ENCODE measurements around the gene GPR156.

GPR156 gene

GRCh38 chr3:120180731-120181412 is 104.2 kb downstream of the GPR156 start:
- Histone ChIP-seq H3K4me3 (ENCODE audit: low read depth, low read length, poor library complexity, severe bottlenecking) (no peak overlapping the region), H3K27me3 (ENCODE audit: insufficient read depth, low read length) (no peaks in the 10 kb centered on the region), H3K9me2 (ENCODE audit: low read depth, low read length) (no peaks in the 10 kb centered on the region), H3K36me3 (ENCODE audit: insufficient read depth, low read length) (no peaks in the 10 kb centered on the region), H3K4me1 (ENCODE audit: insufficient read depth, low read length, severe bottlenecking) (no peaks in the 10 kb centered on the region), H3K9ac (ENCODE audit: low read length) (no peak overlapping the region), H3K4me2 (ENCODE audit: low read length) (no peak overlapping the region), H2AFZ (ENCODE audit: low read length) (no peak overlapping the region), H3K27ac (ENCODE audit: low read depth, low read length, poor library complexity, severe bottlenecking) (no peak overlapping the region), H3K79me2 (ENCODE audit: insufficient read depth, low read length) (no peaks in the 10 kb centered on the region), H3K9me3 (ENCODE audit: low read length) (no peaks in the 10 kb centered on the region), H3F3A (ENCODE audit: insufficient read depth, low read length) (no peaks in the 10 kb centered on the region), H4K20me1 (ENCODE audit: insufficient read depth, low read length) (no peaks in the 10 kb centered on the region)
- TF ChIP-seq EZH2 (IDR thresholded peaks at IDR 0.05; ENCODE audit: borderline replicate concordance, low read length) (no peak), CTCF (IDR thresholded peaks at IDR 0.05; ENCODE audit: low read length) (no peak)

- no peak overlapping the region for H3K9ac ChIP-seq (ENCODE audit: low read length)
- no peaks in the 10 kb centered on the region for H3K79me2 ChIP-seq (ENCODE audit: insufficient read depth, low read length)
- H3K4me1 ChIP-seq (ENCODE audit: insufficient read depth, low read length, severe bottlenecking) = no peaks in the 10 kb centered on the region
- TF ChIP-seq EZH2 (IDR thresholded peaks at IDR 0.05; ENCODE audit: borderline replicate concordance, low read length) = no peak
- no peak for TF ChIP-seq CTCF (IDR thresholded peaks at IDR 0.05; ENCODE audit: low read length)
- H3K27me3 ChIP-seq (ENCODE audit: insufficient read depth, low read length) = no peaks in the 10 kb centered on the region
- no peaks in the 10 kb centered on the region for H3K9me3 ChIP-seq (ENCODE audit: low read length)
- no peaks in the 10 kb centered on the region for H4K20me1 ChIP-seq (ENCODE audit: insufficient read depth, low read length)
- H2AFZ ChIP-seq (ENCODE audit: low read length) = no peak overlapping the region
- H3K4me3 ChIP-seq (ENCODE audit: low read depth, low read length, poor library complexity, severe bottlenecking) = no peak overlapping the region
- no peaks in the 10 kb centered on the region for H3F3A ChIP-seq (ENCODE audit: insufficient read depth, low read length)
- no peaks in the 10 kb centered on the region for H3K36me3 ChIP-seq (ENCODE audit: insufficient read depth, low read length)
- no peaks in the 10 kb centered on the region for H3K9me2 ChIP-seq (ENCODE audit: low read depth, low read length)
- H3K4me2 ChIP-seq (ENCODE audit: low read length) = no peak overlapping the region
- no peak overlapping the region for H3K27ac ChIP-seq (ENCODE audit: low read depth, low read length, poor library complexity, severe bottlenecking)
Measured at GRCh38 chr3:120177707-120178306, 107.2 kb downstream of the GPR156 start.

- Histone ChIP-seq H3K4me3 (ENCODE audit: low read depth, low read length, poor library complexity, severe bottlenecking) (no peak overlapping the region), H4K20me1 (ENCODE audit: insufficient read depth, low read length) (no peaks in the 10 kb centered on the region), H3K9ac (ENCODE audit: low read length) (no peak overlapping the region), H3K27ac (ENCODE audit: low read depth, low read length, poor library complexity, severe bottlenecking) (no peak overlapping the region), H3K4me1 (ENCODE audit: insufficient read depth, low read length, severe bottlenecking) (no peaks in the 10 kb centered on the region), H3K27me3 (ENCODE audit: insufficient read depth, low read length) (no peaks in the 10 kb centered on the region), H3F3A (ENCODE audit: insufficient read depth, low read length) (no peaks in the 10 kb centered on the region), H3K79me2 (ENCODE audit: insufficient read depth, low read length) (no peaks in the 10 kb centered on the region), H3K9me3 (ENCODE audit: low read length) (no peaks in the 10 kb centered on the region), H3K4me2 (ENCODE audit: low read length) (no peak overlapping the region), H3K36me3 (ENCODE audit: insufficient read depth, low read length) (no peaks in the 10 kb centered on the region), H2AFZ (ENCODE audit: low read length) (no peak overlapping the region), H3K9me2 (ENCODE audit: low read depth, low read length) (no peaks in the 10 kb centered on the region)
- no peak for TF ChIP-seq EZH2 (IDR thresholded peaks at IDR 0.05; ENCODE audit: borderline replicate concordance, low read length)
- no peak for TF ChIP-seq CTCF (IDR thresholded peaks at IDR 0.05; ENCODE audit: low read length)
Measured at GRCh38 chr3:120177151-120177550, 107.9 kb downstream of the GPR156 start.

All from OCI-LY1 (cell line).